Measurements from ENCODE around the gene TAF13. TPM values are rescaled to one million over a fixed set of nuclear protein-coding genes. Genes with fewer than 3 reads are reported as not detected.

TAF13 gene
- 40.5 and 52.2 TPM in 2 replicates for polyA plus RNA-seq

GRCh38 chr1:109075531-109076490 lies at the start of gene TAF13:
Gene TAF13 (minus strand): TSS chr1:109076003. CDS start chr1:109075947, 56 bp downstream.

GRCh38 chr1:109113590-109114341 lies 38.0 kb upstream of the TAF13 start, which contains the start of gene ELAPOR1:
Gene ELAPOR1 (plus strand): TSS chr1:109114115. CDS start chr1:109114184, 69 bp downstream.

GRCh38 chr1:109090196-109091077 lies 14.6 kb upstream of the TAF13 start, which contains the start of gene TMEM167B:
Gene TMEM167B (plus strand): TSS chr1:109090764. CDS start chr1:109090873, 109 bp downstream.

GRCh38 chr1:109041621-109042468 lies 34.0 kb downstream of the TAF13 start, which contains the start of gene WDR47:
Gene WDR47 (minus strand): TSS chr1:109042102. CDS start chr1:109023512, 18,590 bp downstream.

Other genes starting within 250 kb of the TAF13 start
- not detected in 2 replicates for gene AKNAD1, start 218.9 kb downstream of the TAF13 start, polyA plus RNA-seq
- gene GPSM2, start 199.0 kb downstream of the TAF13 start, polyA plus RNA-seq: 8.1 and 11.3 TPM in 2 replicates
- gene CLCC1, start 112.5 kb downstream of the TAF13 start, polyA plus RNA-seq: 24.1 and 35.3 TPM in 2 replicates
- gene WDR47, start 33.9 kb downstream of the TAF13 start, polyA plus RNA-seq: 12.9 and 31.9 TPM in 2 replicates
- gene TMEM167B, start 14.8 kb upstream of the TAF13 start, polyA plus RNA-seq: 39.3 and 53.8 TPM in 2 replicates
- 2.1 and 6.5 TPM in 2 replicates for gene ELAPOR1, start 38.1 kb upstream of the TAF13 start, polyA plus RNA-seq
- 193 and 222 TPM in 2 replicates for gene SARS1, start 137.9 kb upstream of the TAF13 start, polyA plus RNA-seq
- 4.2 and 6.6 TPM in 2 replicates for gene CELSR2, start 173.5 kb upstream of the TAF13 start, polyA plus RNA-seq
- gene PSRC1, start 207.1 kb upstream of the TAF13 start, polyA plus RNA-seq: 4.5 TPM in 1 of 2 replicates, not detected in the other
- 1.1 TPM in 1 of 2 replicates, not detected in the other for gene MYBPHL, start 231.0 kb upstream of the TAF13 start, polyA plus RNA-seq